ENCODE data around the gene SAMD1.

SAMD1 gene

DNA sequence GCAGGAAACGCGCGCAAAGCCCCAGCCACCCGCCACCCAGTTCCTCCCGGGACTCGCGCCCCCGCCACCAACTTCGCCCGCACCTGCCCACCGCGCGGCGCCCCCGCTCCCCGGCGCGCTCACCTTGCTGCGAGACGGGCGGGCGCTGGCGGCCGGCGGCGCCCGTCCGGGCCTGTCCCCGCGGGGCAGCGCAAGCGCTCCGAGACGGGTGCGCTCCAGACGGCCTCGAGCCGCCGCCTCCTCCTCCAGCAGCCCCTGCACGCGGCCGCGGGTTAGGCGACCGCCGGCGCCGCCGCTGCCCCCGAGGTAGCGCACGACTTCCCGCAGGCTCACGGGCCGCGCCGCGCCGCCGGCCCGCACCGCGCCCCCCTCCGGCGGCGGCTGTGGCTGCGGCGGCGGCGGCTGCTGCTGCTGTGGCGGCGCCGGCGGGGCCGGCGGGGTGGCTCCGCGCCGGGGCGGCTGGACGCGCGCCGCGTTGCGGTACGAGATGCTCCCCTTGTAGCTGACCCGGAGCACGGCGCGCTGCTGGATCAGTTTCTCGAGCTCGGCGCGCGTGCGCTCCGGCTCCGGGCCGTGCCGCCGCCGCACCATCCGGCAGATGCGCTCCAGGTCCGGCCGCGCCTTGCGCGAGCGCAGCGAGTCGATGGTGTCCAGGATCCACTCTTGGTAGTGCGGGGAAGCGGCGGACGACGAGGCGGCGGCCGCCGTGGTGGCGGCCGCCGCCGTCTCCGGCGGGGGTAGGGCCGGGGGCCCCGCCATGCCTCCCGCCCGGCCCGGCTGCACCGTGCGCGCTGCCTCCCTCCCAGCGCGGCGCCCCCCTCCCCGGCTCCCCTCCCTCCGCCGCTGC lies 666 bp downstream of the SAMD1 start:
- DNase-seq (ENCODE audit: low spot score): peak; percentile 71

- DNase-seq (ENCODE audit: low spot score): no peak
These were observed 1.2 kb downstream of the SAMD1 start for GRCh38 chr19:14089412-14089661.

DNA sequence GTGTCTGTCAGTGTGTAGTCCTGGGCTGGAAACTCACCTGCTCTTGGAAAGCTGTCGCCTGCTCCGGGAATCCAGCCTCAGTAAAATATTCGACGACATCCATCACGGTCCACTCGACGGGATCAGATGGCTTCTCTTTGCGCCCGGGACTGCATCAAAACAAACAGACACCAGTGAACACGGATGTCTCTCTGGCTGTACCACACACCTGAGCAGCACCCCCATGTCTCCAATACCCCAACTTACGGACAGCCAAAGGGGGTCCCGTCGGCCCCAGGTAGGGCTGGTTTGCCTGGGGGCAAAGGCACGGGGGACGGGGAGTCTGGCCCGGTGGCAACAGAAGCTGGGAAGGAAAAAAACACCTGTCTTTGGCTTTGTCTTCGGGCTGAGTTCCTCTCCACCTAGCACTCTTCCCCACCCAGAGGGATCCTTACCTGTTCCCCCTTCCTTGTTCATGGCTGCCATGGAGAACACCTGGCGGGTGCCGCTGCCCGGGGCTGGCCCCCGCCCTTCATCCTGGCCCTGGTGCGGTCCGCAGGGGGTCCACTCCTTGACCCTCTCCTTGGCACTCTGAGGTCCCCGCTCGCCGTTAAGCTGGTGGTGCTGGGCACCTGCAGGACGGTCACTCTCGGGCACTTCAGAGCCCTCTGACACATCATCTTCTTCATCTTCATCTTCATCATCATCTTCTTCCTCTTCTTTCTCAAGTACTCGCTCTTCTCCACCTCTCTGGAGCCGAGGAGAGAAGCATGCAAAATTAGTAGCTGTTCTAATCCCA lies 1.7 kb downstream of the SAMD1 start:
- DNase-seq (ENCODE audit: low spot score): no peak

DNA sequence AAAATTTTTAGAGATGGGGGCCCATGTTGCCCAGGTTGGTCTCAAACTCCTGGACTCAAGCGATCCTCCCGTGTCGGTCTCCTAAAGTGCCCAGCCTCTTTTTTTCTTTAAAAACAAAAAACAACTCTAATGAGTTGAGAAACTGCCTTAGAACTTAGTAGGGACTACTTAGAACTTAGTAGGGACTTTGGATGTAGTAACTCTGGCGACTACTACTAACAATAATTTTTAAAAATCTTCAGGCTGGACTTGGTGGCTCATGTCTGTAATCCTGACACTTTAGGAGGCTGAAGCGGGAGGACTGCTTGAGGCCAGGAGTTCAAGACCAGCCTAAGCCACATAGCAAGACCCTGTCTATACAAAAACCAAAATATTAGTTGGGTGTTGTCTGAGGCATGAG lies 4.5 kb downstream of the SAMD1 start:
- no peak for DNase-seq (ENCODE audit: low spot score)

DNA sequence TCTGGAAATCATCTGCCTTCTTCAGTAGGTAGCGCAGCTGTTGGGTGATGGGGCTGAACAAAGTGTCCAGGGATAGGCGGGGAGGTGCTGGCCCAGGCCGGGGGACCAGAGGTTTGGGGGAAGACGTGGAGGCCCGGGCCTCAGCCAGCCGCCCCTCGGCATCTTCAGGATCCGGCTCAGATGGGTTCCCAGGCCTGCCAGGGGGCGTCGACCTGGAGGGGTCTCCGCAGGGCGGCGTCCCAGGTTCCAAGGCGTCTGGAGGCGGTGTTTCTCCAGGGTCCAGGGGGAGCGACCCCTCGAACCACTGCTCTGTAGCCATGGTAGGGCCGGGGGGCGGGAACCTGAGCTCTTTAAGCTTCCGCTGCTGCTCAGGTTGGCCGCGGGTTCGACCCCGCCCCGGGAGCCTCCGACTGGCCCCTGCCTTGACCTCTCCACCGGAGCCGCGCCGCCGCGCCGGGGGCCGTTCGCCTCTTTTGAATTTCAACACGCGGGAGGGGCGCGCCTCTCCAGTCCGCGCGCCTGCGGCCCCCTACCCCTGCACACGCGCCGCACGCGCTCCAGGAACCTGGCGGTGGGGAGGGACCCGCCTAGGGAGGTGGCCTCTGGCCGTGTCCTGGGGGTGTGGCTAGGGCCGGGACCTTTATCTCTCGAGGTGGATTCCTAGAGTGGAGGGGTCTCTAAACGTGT lies 5.1 kb downstream of the SAMD1 start, which contains the start of gene C19orf67:
Gene C19orf67 (minus strand): TSS at position 475 of the 687 bp plus-strand sequence. CDS start 156 bp downstream, at position 319.
- DNase-seq (ENCODE audit: low spot score): no peak

GRCh38 chr19:14082675-14082960 lies 7.9 kb downstream of the SAMD1 start:
- no peak for DNase-seq (ENCODE audit: low spot score)

DNA sequence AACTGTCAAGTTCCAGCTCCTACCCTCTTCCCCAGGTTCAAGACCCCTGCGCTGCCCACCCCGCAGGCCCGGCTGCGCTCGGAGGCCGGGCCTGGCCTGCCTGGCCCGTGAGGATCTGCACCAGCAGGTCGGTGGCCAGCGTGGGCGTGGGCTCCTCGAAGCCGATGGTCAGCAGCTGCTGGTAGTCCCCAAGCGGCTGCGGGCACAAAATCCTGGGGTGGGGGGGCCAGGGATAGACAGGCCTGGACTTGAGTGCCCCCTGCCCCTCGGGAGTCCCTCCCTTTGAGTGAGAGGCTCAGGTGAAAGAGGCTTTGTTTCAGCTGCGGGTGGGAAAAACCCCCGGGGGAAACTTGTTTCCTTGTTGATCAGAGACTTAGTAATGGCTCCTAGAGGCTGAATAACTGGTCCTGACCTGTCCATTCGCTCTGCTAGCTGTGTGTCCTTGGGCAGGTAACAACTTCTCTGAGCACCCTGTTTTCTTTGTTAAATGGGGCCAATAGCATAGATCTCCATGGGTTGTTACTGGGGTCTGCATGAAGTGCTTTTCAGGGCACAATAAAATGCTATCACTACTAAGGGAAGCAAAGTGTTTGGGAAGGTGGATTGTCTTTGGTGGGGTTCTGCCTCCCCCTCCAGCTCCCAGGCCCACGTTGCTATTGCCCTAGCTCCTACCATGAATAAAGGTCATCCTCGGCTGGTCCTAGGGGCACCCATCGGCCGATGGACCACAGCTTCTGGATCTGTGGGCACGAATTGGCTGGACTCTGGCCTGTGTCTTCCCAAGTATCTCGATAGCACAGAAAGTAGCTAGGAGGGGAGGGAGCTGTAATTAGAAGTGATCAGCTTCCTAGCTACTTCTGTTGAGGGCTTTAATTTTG lies 8.5 kb downstream of the SAMD1 start:
- DNase-seq (ENCODE audit: low spot score): no peak

- peak; percentile 99 for DNase-seq (ENCODE audit: low spot score)
These were observed 9.4 kb downstream of the SAMD1 start for GRCh38 chr19:14080887-14081796.

- no peak for DNase-seq (ENCODE audit: low spot score)
These were observed 12.1 kb downstream of the SAMD1 start for GRCh38 chr19:14078411-14078810.

DNA sequence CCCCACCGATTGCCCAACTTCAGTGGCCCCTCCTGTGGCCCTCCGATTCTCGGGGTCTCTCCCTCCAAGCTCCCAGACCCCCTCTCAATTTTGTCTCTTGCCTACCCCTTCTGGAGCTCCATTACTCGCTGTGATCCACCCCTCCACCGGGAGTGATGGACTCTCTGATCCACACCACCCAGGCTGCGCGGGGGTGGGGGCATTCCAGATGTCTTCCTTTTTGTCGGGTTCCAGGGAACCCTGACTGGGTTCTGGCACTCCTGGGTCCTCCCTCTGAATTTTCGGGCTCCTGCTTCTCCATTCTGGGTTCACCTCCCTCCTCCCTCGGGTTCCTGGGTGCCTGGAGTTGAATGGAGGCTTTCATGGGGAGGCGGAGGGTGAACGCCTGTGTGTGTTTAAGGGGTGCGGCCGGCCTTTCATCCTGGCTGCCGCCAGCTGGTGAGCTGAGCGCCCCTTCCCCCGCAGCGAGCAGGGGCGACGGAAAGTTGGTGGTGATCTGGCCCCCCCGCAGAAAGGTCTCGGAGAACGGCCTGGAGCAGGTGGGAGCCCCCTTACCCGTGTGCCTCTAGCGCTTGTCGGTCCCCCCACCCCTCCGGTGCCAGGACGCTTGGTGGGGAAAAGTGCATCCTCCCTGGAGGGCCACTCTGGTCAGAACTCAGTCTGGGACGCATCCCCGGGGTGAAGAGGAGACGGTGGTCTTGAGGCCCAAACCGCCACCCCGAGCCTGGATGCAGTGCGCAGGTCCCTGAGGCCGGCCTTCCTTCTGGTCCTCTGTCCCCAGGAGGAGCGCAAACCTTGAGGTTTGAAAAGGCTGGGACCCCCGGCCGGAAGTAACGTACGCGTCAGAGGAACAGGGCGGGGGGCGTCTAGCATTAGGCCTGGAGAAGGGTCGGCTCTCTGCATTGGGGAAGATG lies 16.4 kb downstream of the SAMD1 start:
- peak; percentile 65 for DNase-seq (ENCODE audit: low spot score)

DNA sequence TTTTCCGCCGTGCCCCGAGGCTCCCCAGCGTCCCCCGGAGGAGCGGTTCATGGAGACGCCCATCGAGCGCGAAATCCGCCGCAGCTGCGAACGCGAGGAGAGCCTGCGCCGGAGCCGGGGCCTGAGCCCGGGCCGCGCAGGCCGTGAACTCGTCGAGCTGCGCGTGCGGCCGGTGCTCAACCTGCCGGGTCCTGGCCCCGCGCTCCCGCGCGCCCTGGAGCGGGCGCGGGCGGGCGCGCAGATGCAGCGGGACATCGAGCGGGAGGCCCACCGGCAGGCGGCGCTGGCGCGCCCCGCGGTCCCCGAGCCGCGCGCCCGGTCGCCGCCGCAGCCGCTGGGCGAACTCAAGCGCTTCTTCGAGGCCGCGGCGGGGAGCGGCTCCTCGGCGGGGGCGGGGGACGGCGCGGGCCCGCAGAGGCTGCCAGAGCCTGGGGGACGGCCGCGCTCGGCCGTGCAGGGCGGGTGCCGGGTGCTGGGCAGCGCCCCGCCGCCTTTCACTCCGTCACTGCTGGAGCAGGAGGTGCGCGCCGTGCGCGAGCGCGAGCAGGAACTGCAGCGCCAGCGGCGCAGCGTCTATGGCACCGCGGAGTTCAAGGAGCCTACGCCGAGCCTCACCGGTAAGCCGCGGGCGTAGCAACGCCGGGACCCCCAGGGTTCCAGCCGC lies 17.2 kb downstream of the SAMD1 start:
- DNase-seq (ENCODE audit: low spot score): peak; percentile 76

DNA sequence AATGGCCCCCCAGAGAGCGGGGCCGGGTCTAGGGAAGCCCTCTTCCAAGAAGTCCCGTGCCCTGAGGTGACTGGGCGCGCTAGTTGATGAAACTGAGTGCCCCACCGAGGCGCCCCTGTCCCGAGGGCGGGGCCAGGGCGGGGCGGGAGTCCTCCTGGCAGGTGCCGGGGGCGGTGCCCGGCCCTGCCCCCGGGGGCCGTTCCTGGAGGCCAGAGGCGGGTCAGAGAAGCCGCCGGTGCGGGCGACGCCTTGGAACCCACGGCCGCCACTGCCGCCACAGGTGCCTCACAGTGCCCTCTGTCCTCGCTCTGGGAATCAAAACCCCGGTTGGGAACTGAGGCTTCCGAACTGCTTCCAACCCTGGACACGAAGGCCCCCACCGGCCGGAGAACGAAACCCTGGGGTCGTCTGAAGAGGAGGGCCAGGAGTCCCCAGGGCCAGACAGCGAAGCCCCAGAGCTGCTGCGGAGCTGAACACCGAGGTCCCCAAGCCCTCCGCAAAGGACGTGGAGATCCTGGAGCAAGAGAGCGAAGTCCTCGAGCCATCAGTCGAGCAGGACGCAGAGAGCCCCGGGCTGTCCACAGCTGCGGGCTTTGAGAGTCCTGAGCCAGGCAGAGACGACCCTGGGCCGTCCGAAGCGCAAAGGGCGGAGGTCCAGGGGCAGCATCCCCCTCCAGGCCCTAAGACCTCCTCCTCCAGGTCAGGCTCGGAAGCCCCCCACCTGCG lies 17.9 kb downstream of the SAMD1 start, which contains the start of gene MISP3:
Gene MISP3 (plus strand): TSS at position 252 of the 726 bp plus-strand sequence. CDS start 524 bp downstream, outside the sequence.
- DNase-seq (ENCODE audit: low spot score): peak; percentile 84

- no peak for DNase-seq (ENCODE audit: low spot score)
These were observed 20.1 kb downstream of the SAMD1 start for GRCh38 chr19:14070268-14071050.

- no peak for DNase-seq (ENCODE audit: low spot score)
These were observed 24.4 kb downstream of the SAMD1 start for GRCh38 chr19:14066134-14066533.

DNA sequence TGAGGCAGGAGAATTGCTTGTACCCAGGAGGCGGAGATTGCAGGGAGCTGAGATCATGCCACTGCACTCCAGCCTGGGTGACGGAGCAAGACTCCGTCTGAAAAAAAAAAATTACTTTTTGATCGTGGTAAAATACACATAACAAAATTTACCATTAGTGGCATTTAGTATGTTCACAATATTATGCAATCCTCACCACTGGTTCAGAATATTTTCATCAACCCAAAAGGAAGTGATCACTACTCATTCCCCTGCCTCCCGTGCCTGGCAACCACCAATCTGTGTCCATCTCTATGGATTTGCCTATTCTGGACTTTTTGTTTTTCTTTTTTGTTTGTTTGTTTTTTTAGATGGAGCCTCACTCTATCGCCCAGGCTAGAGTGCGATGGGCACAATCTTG lies 27.4 kb downstream of the SAMD1 start:
- no peak for DNase-seq (ENCODE audit: low spot score)

GRCh38 chr19:14062558-14062855 lies 28.0 kb downstream of the SAMD1 start:
- DNase-seq (ENCODE audit: low spot score): no peak

DNA sequence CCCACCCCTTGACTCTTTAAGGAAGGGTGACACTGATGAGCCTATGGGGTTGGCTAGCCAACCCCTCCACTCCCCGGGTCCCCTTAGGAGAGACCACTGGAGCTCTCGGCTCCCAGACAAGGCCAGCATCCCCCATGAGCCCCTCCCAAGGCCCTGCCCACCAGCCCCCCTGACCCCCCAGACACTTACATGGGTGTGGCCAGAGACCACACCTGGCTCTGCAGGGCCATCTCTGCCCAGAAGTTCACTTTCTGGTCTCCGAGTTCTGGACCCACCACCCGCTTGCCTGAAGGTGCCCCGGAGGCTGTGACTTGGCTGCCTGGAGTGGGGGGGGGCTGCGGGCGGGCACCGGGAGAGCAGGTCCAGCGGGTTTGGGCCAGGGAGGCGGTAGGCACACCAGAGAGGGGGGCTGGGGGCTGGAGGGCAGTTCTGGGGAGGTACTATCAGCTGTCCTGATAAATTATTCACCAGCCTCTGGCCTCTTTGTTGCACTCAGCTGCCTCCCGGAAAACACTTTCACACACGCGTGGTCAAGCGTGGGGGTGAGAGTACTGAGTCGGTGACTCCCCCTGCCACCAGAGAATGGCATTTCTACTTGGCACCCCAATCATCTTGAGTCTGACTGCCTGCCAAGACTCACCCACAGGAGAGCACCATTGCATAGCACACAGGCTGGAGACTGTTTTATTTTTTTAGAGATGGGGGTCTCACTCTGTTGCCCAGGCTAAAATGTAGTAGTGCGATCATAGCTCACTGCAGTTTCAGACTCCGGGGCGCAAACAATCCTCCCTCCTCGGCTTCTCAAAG lies 28.6 kb downstream of the SAMD1 start, which contains the start of gene PALM3:
Gene PALM3 (minus strand): TSS at position 326 of the 807 bp plus-strand sequence. CDS start 96 bp downstream, at position 230.
- DNase-seq (ENCODE audit: low spot score): no peak

All from SW480 (cell line).